ENCODE data around the gene SIPA1. TPM values are rescaled to one million over a fixed set of nuclear protein-coding genes. Genes with fewer than 3 reads are reported as not detected.
"Not testable (repeated sequence)": the region's sequence is repeated elsewhere in the genome, so short reads cannot be mapped to it uniquely, and the experiment has no call there.

The SIPA1 gene
- total RNA-seq, 4 donors from 2014 or later = 14.9 to 21.6 (median 19.0) TPM

GRCh38 chr11:65658174-65659021 lies 20.5 kb downstream of the SIPA1 start:
- Histone ChIP-seq H3K27me3 (no peaks in the 10 kb centered on the region), H3K4me3 (no peak overlapping the region), H3K36me3 (peaks cover 80% of the 10 kb centered on the region), H3K9me3 (no peaks in the 10 kb centered on the region), H3K4me1 (peaks cover 37% of the 10 kb centered on the region), H3K27ac (no peak overlapping the region)
- 85% methylated on average over 17 of the region's 21 CpGs for WGBS
- DNase-seq (ENCODE audit: low spot score in 2 of 2) = no peak
- no peak for TF ChIP-seq EP300 (IDR thresholded peaks at IDR 0.05)
- TF ChIP-seq POLR2AphosphoS5 (IDR thresholded peaks at IDR 0.05) = no peak
- no peak for TF ChIP-seq CTCF (IDR thresholded peaks at IDR 0.05)
- no peak for TF ChIP-seq POLR2A (IDR thresholded peaks at IDR 0.05)

- Histone ChIP-seq H3K4me3 (no peak overlapping the region), H3K36me3 (peaks cover 66% of the 10 kb centered on the region), H3K4me1 (peaks cover 42% of the 10 kb centered on the region), H3K9me3 (no peaks in the 10 kb centered on the region), H3K27me3 (no peaks in the 10 kb centered on the region), H3K27ac (no peak overlapping the region)
- TF ChIP-seq EP300 (IDR thresholded peaks at IDR 0.05) (no peak), POLR2A (IDR thresholded peaks at IDR 0.05) (no peak), CTCF (IDR thresholded peaks at IDR 0.05) (no peak), POLR2AphosphoS5 (IDR thresholded peaks at IDR 0.05) (no peak)
- DNase-seq (ENCODE audit: low spot score in 2 of 2) = no peak
- WGBS = 88% methylated on average over 9 of the region's 9 CpGs
Observed at GRCh38 chr11:65660038-65660437, 22.1 kb downstream of the SIPA1 start.

- Histone ChIP-seq H3K36me3 (peaks cover 58% of the 10 kb centered on the region), H3K4me1 (peaks cover 42% of the 10 kb centered on the region), H3K4me3 (peak overlapping the region; percentile 94)
- not testable (repeated sequence) for H3K27me3 ChIP-seq, H3K9me3 ChIP-seq, H3K27ac ChIP-seq
- peak in 1 of 2 donors; percentile 24 for DNase-seq (ENCODE audit: low spot score in 2 of 2)
- 94% methylated on average over 9 of the region's 9 CpGs for WGBS
Observed at GRCh38 chr11:65660908-65661307, 23.0 kb downstream of the SIPA1 start.

GRCh38 chr11:65661599-65662246 lies 23.8 kb downstream of the SIPA1 start:
- WGBS = 26% methylated on average over 9 of the region's 25 CpGs
- H3K9me3 ChIP-seq = no peaks in the 10 kb centered on the region
- peak overlapping the region; percentile 94 for H3K4me3 ChIP-seq
- no peak for TF ChIP-seq POLR2A (IDR thresholded peaks at IDR 0.05)
- no peak for TF ChIP-seq CTCF (IDR thresholded peaks at IDR 0.05)
- no peak for TF ChIP-seq EP300 (IDR thresholded peaks at IDR 0.05)
- no peak for TF ChIP-seq POLR2AphosphoS5 (IDR thresholded peaks at IDR 0.05)
- no peak for DNase-seq (ENCODE audit: low spot score in 2 of 2)
- peaks cover 50% of the 10 kb centered on the region for H3K36me3 ChIP-seq
- H3K27ac ChIP-seq = peak overlapping the region; percentile 94
- no peaks in the 10 kb centered on the region for H3K27me3 ChIP-seq
- H3K4me1 ChIP-seq = peaks cover 42% of the 10 kb centered on the region

GRCh38 chr11:65662247-65662798 lies 24.4 kb downstream of the SIPA1 start:
- Histone ChIP-seq H3K4me3 (peak overlapping the region; percentile 94), H3K4me1 (peaks cover 42% of the 10 kb centered on the region), H3K27me3 (no peaks in the 10 kb centered on the region), H3K36me3 (peaks cover 44% of the 10 kb centered on the region), H3K9me3 (no peaks in the 10 kb centered on the region), H3K27ac (peak overlapping the region; percentile 94)
- 5% methylated on average over 6 of the region's 29 CpGs for WGBS
- TF ChIP-seq POLR2A (IDR thresholded peaks at IDR 0.05) = no peak
- no peak for TF ChIP-seq POLR2AphosphoS5 (IDR thresholded peaks at IDR 0.05)
- DNase-seq (ENCODE audit: low spot score in 2 of 2) = peak in 1 of 2 donors; percentile 74

All from suprapubic skin (tissue), 4 donors.